H1 (cell line): ENCODE results near the gene ADCY2. TPM values are rescaled to one million over a fixed set of nuclear protein-coding genes. Genes with fewer than 3 reads are reported as not detected.

Source experiments
- CHD1 ChIP-seq: IDR thresholded peaks from 2 replicates; pipeline ENCODE4 v1.6.1; 2012; ENCODE audit warnings: low read depth, low read length, improper control_type of control experiment
- TCF12 ChIP-seq: IDR thresholded peaks from 2 replicates; pipeline ENCODE4 v1.6.1; 2011; ENCODE audit warnings: low read depth, mild to moderate bottlenecking, low read length
- polyA plus RNA-seq, 7 experiments: library from polyadenylated mRNA; depleted of rRNA in 3 of 7; stranded (reverse) in 5 of 7; unstranded in 2 of 7; fragments of >200 nt in 5 of 7; fragments of 200-250 nt in 2 of 7; gene quantifications; 1 replicate in 5 of 7; 2 replicates in 1 of 7; 4 replicates in 1 of 7; pipeline versions ENCODE4 v1.2.1 to v1.2.3, GENCODE V29; 2011 to 2013; ENCODE audit warnings: missing spikeins in 2 of 7, mixed read lengths in 2 of 7
- total RNA-seq: library from RNA; stranded (reverse); fragmentation: NEBNext Ultra II Directional; extraction: Animal tissue kit (Norgen Biotek cat#: 25700); gene quantifications from 2 replicates; pipeline ENCODE4 v1.2.1, GENCODE V29; 2021

ADCY2 gene
- total and polyA plus RNA-seq, 2 of the 8 experiments (the other 6 are each of a cell fraction or from before 2014, with no cell fraction given): 35.8 to 122 TPM

GRCh38 chr5:7676455-7676854 lies 280.5 kb downstream of the ADCY2 start (continued):
- no peak for TF ChIP-seq TCF12
- TF ChIP-seq CHD1: no peak
